GM10248 (cell line): ENCODE data around the gene NCK1.
"Not testable (repeated sequence)": the region's sequence is repeated elsewhere in the genome, so short reads cannot be mapped to it uniquely, and the experiment has no call there.

Experiments used
- CTCF ChIA-PET: fragments of 300-600 bp; sonication (Branson Sonifier 250); formaldehyde crosslinking; extraction: SDS; loops from one replicate; lab custom pipeline; 2021; ENCODE audit warnings: antibody characterized with exemption; lab: Yijun Ruan, JAX
- POLR2A ChIA-PET: fragments of 350-650 bp; sonication (Branson Sonifier 250); formaldehyde crosslinking; extraction: SDS; loops from one replicate; lab custom pipeline; 2020; ENCODE audit warnings: antibody characterized with exemption; lab: Yijun Ruan, JAX
- DNase-seq: peaks from one replicate; pipeline ENCODE4 v3.0.0; 2012; ENCODE audit errors: extremely low spot score
- CTCF ChIP-seq: IDR thresholded peaks from 2 replicates; pipeline ENCODE4 v1.5.1; 2012; ENCODE audit warnings: mild to moderate bottlenecking, low read depth; ENCODE audit errors: extremely low read depth, missing control alignments, control extremely low read depth

NCK1 gene

GRCh38 chr3:136960838-136961836, 99.1 kb downstream of the NCK1 start:
- DNase-seq: no peak
- no peak for TF ChIP-seq CTCF
- ChIA-PET CTCF (interaction anchor here (1.0 to 4.5 kb wide), 2 partner anchors 10 to 895 kb away, joined by 3 to 16 read pairs; no protein-coding TSS in a partner anchor), POLR2A (no interaction called here)

- TF ChIP-seq CTCF: no peak
- ChIA-PET POLR2A (no interaction called here), CTCF (interaction anchor here (0.6 to 4.5 kb wide), 3 partner anchors 12 to 65 kb away, joined by 3 to 16 read pairs (median 3); no protein-coding TSS in a partner anchor)
- no peak for DNase-seq
These were observed 100.9 kb downstream of the NCK1 start for GRCh38 chr3:136962927-136963326.

- CTCF ChIA-PET, DNase-seq, POLR2A ChIA-PET: not testable (repeated sequence)
These were observed 107.5 kb downstream of the NCK1 start for GRCh38 chr3:136969539-136969938.

- DNase-seq: no peak
- POLR2A ChIA-PET: no interaction called here
- CTCF ChIA-PET: no interaction called here
- no peak for TF ChIP-seq CTCF
These were observed 111.3 kb downstream of the NCK1 start for GRCh38 chr3:136973352-136973751.

GRCh38 chr3:136974670-136975069, 112.7 kb downstream of the NCK1 start:
- no peak for TF ChIP-seq CTCF
- ChIA-PET CTCF (interaction anchor here (1.0 kb wide), 1 partner anchor 11 kb away, joined by 3 read pairs; no protein-coding TSS in a partner anchor), POLR2A (no interaction called here)
- no peak for DNase-seq

GRCh38 chr3:136979204-136979603, 117.2 kb downstream of the NCK1 start:
- ChIA-PET POLR2A (no interaction called here), CTCF (interaction anchor here (1.8 kb wide), 1 partner anchor 35 kb away, joined by 5 read pairs; no protein-coding TSS in a partner anchor)
- no peak for TF ChIP-seq CTCF

GRCh38 chr3:136979684-136980083, 117.7 kb downstream of the NCK1 start:
- ChIA-PET CTCF (interaction anchor here (1.8 kb wide), 1 partner anchor 34 kb away, joined by 5 read pairs; no protein-coding TSS in a partner anchor), POLR2A (no interaction called here)

More at GRCh38 chr3:136979204-136979603, 117.2 kb downstream of the NCK1 start:
- no peak for DNase-seq

More at GRCh38 chr3:136979684-136980083, 117.7 kb downstream of the NCK1 start:
- TF ChIP-seq CTCF: no peak
- no peak for DNase-seq
